ENCODE measurements around the gene KAZN.

DNA sequence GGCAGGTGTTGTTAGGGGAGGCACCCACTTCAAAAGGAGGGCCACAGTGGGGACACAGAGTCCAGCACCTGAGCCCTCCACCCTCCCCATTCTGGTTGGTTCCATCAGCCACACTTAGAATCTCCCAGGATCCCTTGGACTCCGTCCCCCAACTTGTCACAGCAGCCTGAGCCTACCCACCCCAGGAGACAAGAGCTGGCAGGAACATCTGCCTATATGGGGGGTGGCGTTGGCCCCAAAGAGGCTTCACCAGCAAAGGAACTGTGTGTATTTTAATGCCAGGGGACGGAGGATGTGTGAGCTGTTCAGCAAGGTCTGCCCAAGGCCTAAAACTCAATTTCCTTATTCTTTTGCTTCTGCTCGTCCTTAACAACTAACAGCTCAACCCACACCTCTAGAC lies 468.7 kb downstream of the KAZN start:
- TF ChIP-seq POLR2AphosphoS5 (IDR thresholded peaks at IDR 0.05) (no peak), CTCF (IDR thresholded peaks at IDR 0.05) (no peak)
